Kidney glomerular epithelial cell (primary cell): ENCODE data around the gene LRRC30.
"Not testable (repeated sequence)": the region's sequence is repeated elsewhere in the genome, so short reads cannot be mapped to it uniquely, and the experiment has no call there.

ENCODE experiments used
- DNase-seq: peaks from one replicate; lab custom pipeline; 2025; lab: John Stamatoyannopoulos, UW

The LRRC30 gene

DNA sequence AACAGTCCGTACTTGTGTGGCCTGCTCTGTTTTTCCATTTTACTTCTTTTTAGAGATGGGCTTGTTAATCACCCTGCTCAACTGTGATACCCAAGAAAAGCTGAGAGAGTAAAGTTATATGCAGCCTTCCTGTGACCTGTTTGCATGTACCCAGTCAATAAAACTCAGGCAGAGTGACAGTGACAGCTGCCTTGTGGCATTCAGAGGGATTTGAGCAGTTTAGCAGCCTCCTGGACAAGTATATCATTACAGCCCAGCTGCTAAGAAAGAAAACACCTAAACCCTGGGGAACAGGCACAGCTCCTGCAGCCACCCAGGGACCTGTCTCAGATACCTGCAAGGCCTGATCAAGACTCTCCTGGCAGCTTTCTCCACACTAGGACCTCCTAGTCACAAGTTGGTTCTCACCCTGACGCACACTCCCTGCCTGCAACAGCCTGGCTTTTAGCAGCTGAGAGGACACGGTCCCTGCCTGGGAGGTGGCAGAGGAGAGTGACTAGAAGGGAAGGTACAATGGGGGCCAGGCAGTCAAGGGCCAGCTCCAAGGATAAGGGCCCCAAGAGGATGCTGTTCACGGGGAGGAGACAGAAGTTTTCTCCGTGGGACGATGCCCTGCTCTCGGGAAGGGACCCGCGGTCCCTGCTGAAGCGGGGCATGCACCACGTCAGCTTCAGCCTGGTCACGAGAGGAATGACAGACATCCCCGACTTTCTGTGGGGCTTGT is at the start of gene LRRC30:
Gene LRRC30 (plus strand): TSS at position 464 of the 724 bp plus-strand sequence. CDS start 50 bp downstream, at position 514.
- DNase-seq: no peak

DNA sequence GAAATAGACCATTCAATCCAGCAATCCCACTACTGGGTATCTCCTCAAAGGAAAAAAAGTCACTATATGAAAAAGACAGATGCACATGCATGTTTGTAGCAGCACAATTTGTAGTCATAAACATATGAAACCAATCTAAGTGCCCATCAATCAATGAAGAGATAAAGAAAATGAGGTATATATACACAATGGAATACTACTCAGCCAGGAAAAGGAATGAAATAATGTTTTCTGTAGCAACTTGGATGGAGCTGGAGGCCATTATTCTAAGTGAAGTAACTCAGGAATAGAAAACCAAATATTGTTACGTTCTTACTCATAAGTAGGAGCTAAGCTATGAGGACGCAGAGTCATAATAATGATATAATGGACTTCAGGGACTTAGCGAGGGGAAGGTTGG is 45.2 kb upstream of the LRRC30 start:
- DNase-seq: no peak

DNA sequence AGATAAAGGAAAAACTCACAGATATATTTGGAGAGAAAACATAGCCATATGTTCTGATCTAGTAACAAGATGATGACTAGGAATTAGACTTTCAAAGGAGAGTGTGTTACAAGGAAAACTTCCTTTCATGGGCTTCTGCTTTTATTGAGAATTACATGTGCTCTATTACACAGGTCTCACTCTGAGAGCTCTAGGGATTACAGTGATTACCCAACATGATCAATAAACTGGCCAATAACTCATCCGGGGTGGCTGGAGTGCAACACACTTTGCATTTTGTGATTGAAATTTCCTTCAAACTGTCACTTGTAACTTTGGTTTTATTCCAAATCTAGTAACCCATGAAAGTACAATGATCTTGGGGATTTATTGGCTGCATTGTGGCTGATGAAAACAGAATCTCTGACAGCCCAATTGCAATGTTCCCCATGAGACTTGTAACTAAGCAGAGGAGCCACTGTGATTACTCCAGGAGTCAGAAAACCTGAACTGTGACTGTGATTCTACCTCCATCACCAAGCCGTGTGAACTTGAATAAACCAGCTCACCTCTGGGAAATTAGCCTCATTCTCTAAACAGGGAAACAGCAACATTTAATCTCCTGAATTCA is 40.2 kb upstream of the LRRC30 start:
- no peak for DNase-seq

DNA sequence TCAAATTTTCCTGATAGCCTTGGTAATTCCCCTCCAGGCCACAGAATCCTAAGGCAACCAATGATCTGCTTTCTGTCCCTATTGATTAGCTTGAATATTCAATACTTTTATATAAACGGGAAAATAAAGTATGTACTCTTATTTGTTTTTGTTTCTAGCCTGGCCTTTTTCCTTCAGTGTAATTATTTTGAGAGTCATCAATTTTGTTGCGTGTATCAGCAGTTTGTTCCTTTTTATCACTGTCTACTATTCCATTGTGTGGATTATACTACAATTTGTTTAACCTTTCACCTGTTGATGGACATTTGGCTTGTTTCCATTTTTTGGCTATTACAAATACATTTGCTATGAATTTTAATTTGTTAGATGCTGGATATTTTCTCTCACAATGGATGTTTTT is 39.2 kb upstream of the LRRC30 start:
- DNase-seq: no peak

DNA sequence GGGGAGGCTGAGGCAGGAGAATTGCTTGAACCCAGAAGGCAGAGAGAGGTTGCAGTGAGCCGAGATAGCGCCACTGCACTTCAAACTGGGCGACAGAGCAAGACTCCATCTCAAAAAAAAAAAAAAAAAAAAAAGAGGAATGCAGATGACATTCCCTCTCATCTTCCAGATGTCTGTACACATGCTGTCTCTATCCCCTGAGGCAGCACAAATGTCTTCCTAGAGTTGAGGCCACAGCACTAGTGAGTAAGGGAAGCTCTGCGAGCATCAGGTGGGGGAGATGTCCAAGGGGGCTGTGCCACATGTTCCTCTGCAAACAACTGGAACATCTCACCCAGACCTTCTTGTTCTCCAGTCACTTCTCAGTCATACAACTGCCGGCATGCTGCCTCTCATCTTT is 35.6 kb upstream of the LRRC30 start:
- DNase-seq: no peak

DNA sequence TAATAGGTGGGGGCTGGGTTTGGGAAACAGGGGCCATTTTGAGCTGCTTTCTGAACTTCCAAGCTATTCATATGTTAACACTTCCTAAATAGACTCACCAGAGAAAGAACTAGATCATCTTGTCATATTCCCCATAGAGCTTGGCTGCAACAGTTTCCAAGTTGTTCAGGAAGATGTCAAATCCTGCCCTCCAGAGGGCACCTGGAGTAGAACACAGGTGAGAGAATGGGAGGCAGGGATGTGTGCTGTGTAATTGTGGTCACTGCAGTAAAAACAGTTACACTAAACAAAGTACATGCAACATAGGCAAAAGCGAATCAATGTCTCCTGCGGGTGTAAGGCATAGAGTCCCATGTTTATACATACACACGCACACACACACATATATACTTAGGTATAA is 34.5 kb upstream of the LRRC30 start:
- DNase-seq: no peak

DNA sequence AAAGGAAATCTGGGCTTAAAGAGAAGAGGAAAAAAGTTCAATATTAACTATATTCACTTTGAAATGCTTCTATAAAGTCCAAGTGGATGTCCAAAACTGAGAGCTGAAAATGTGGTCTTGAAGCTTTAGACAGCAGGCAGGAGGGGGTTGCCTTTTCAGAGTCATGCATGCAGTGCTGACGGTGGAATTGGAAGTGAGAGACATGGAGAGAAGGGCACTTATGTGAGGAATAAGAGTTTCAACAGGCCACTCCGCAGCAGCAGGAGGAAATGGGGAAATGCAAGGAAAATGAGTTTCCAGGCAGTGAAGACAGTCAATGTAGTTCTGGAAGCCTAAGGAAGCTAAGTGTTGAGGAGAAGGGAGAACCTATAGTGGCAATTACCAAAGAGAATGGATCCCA is 33.0 kb upstream of the LRRC30 start:
- no peak for DNase-seq

DNA sequence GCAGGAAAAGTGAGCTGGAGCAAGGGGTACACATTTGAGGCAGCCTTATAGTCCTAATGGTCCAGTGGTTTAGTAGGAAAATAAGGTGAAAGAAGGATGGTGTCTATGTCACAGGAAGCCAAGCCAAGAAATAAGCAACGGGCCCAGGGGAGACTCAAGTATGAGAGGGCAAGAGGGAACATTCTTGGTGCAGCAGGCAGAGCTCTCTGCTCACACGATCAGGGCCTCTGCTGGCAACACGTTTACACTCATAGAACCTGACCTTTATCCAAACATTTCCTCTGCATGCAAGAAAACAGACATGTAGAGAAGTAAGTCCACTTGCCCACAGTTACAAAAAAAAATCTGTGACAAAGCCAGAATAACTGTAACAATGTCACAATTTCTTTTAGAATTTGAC is 32.6 kb upstream of the LRRC30 start:
- no peak for DNase-seq

DNA sequence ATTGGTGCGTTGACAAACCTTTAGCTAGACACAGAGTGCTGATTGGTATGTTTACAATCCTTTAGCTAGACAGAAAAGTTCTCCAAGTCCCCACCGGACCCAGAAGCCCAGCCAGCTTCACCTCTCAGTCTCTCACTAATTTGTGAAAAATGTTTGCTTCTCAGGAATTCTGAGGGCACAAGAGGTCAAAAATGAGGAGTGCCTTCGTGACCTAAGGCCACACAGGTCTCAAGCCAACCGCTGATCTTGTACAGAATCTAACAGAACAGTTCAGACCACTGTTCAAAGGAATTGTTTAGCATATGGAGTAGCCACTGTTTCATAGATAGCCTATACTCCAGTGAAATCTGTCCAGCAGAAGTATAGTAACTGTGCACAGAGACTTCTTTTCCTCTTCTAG is 29.8 kb upstream of the LRRC30 start:
- DNase-seq: no peak

DNA sequence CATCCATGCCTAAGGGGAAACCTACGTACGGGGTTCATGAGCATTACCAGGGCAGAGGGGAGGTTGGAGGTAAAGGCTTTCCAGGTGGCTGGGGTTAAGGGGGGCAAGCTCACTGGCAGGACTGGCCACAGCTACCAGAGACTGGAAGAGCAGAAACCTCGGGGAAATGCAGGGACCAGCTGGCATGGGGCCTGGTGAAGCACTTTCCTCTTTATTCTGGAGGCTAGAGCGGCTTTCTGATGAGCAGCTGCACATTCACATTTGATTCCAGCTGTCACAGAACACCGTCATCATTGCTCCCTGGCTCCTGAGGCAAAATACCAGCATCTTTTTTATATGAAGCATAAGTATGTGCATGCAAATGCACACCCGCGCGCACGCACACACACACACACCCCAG is 28.7 kb upstream of the LRRC30 start:
- DNase-seq: no peak

DNA sequence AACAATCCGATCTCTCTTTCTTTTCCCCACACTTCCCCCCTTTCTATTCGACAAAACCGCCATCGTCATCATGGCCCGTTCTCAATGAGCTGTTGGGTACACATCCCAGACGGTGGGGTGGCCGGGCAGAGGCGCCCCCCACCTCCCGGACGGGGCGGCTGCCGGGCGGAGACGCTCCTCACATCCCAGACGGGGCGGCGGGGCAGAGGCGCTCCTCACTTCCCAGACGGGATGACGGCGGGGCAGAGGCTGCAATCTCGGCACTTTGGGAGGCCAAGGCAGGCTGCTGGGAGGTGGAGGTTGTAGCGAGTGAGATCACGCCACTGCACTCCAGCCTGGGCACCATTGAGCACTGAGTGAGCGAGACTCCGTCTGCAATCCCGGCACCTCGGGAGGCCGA is 27.3 kb upstream of the LRRC30 start:
- not testable (repeated sequence) for DNase-seq

DNA sequence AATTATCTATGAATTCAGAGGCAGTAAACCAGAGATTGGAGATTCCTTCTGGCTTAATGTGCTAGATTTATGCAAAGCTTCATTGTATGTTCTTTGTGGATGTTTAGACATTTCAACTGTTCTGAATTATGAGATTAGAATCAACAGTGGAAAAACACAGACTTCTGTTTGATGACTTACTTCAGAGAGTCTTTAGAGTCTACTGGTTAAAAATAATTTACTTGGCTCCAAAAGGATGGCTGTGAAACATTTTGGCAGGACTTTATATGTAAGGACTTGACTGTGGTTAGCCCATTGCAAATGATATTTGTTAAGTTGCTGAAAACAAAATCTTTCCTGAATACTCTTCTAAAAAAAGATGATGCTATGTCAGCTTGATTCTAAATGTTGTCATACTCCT is 25.5 kb upstream of the LRRC30 start:
- no peak for DNase-seq

DNA sequence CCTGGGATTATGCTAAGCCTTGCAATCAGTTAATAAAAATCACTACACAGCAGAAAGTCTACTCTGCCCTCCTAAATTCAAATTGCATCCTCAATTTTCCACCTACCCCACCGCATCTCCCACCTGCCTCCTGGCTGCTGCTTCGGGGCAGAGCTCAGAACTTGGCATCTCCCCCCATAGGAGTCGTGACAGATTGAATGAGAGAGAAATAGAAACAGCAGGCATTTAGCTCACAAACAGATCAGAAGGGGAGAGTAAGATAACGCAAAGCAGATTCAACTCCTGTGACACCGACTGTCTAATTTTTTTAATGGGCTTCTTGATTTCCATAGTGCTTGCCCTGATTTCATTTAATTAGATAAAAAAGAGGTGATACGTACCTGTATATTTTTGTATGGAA is 24.7 kb upstream of the LRRC30 start:
- no peak for DNase-seq

DNA sequence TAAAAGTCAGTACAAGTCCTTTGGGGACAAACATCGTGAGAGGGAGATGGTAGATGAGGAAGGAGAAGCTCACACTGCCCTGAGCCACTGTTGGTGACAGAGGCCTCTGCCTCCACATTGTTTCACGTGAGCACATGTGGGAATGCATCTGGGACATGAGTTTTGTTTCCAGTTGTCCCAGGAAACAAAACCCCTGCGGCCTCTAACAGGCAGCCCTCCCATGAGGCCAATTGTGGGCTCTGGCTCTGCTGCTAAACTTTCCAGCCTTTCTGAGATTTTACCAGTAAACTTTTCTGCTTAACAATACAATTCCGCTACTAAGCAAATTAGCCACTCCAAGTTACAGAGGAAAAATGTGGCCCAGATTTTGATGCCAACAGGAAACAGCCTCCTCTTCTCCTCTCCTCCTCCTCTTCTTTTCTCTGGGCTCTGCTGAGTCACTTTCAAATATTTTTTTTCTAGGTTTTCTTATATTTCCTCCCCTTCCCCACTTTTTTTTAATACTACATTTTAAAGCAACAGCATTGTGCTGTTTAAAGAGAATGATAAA is 23.4 kb upstream of the LRRC30 start:
- DNase-seq: no peak

DNA sequence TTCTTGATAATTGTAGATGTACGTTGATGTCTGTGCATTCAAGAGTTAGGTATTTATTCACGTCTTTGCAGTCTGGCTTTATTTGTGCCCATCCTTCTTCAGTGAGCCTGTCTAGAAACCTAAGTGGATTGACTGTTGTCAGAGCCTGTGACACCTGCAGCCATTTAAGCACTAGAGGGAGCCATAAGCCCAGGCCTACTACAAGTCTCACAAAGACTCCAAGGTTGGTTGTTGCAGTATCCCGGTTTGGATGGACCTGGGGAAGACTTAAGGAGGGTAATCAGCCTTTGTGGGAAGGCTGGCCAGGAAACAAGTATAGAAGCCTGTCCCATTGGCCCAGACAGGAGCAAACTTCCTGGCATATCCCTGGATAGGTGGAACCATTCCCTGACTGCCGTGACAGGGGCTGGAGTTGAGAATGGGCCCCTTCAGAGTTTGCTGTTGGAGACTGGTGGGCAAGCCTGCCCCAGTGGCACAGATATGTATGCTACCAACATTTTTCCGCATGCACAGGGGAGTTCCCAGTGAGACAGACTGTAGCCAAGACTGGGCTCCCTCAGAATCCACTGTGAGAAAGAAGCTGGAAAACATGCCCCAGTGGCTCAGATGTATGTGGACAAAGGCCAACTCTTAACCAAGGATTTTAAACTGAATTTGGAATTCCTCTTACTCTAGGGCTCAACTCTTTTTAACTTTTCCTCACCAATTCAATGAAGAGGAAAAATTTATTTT is 9.3 kb upstream of the LRRC30 start:
- peak; percentile 54 for DNase-seq

DNA sequence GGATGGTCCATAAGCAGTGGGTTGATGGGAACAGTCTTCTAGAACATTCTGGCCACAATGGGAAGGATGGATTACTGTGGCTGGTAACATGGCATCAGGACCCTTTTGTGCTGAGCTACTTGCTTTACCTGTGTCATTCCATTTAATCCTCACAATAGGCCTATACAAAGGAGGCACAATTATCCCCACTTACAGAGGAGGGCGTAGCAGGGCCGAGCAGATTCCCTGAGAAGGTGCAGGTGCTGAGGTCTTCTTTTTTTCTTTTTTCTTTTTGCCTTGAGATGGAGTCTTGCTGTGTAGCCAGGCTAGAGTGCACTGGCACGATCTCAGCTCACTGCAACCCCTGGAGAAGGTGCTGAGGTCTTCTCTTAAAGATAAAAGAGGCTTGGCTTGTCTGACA is 6.7 kb upstream of the LRRC30 start:
- DNase-seq: no peak

DNA sequence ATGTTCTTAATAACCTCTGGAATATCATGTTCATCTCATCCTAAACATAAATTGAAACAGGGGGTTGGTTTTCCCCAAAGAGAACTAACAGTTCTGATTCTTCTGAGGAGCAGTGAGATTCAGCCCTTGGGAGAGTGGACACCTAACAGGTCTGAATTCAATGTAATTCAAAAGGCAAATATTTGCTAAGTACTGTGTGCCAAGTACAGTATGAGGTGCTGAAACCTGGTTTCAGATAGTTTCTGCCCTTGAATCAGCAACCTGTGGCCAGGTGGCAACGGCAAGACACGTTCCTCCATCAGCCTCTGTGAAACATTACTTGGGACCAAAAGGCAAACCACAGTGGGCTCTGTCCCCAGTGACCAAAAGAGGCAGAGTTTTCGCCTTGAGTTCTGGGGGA is 1.3 kb downstream of the LRRC30 start:
- no peak for DNase-seq

DNA sequence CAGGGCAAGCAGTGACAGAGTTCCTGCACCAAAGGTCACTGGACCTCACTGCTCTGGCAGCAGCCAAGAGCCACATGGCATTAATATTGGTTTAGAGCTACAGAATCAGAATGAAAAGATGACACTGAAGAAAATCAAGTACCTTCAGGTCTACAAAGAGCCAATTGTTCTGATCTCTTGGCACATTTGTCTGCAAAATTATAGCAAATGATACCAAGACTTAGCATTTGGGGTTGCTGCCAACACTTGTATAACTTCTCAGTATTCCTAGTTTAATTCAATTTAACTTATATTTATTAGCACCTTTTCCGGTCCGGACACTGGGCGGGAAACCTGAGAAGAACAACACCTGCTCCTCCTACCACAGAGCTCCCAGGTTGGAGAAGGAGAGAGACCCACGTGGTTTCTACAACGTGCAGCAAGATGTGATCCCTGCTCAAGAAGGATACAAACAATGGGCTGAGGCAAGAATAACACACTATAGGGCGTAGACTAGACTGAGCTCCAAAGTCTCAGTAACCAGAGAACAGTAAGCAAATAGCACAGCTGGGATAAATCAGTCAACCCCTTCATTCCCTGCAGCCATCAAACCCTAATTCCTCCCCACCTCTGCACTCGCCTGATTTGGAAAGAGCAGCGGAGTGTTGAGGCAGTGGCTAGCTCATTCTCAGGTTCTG is 2.4 kb downstream of the LRRC30 start:
- no peak for DNase-seq

DNA sequence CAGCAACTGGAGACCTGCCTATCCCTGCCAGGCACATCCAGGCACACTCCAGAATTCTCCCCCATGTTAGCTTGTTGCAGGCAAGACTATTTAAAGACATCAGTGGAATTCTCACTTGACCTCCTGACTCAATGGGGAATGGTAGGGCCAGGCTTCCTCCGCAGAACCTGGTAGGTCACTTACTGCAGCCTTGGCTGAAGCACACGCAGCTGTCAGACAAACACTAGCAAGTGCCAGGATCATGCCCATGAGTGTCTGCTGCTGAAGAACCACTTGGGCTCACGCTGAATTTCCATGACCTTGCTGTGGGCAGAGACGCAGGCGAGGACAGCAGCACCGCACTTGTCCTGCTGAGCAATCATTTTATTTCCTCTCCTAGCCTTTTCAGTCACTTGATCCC is 3.2 kb downstream of the LRRC30 start:
- DNase-seq: no peak

DNA sequence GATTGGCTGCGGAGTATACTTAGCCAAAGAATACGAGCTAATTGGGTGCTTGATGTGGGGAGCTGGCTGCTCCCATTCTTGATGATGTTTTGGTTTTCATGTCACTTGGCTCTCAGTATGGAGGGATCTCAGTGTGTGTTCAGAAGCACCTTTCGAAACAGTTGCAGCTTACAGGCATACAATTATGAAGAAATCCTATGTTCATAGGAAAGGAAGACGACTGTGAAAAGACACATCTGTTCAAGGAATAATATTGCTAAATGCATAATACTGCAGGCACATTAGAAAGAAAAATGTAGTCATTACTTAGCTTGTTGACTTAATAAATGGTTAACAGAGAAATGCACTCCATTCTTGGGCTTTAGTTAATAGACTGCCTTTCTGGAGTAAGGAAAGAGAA is 4.1 kb downstream of the LRRC30 start:
- DNase-seq: no peak

DNA sequence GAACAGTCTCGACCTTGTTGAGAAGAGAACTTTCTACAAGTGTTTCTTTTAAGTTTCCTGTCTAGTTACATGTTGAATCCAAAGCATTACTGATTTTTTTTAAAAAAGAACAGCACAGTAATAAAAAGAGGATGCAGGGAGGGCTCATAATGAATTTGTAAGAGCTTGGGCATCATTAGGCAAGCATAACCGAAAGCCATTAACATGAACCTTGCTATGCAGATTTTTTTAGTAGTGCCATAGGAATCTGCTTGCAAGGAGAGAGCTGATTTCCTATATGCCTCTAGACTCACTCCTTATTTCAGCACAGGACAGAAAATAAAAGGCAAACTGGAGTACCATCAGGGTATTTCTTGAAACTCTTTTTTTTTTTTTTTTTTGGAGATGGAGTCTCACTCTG is 5.2 kb downstream of the LRRC30 start:
- DNase-seq: no peak

DNA sequence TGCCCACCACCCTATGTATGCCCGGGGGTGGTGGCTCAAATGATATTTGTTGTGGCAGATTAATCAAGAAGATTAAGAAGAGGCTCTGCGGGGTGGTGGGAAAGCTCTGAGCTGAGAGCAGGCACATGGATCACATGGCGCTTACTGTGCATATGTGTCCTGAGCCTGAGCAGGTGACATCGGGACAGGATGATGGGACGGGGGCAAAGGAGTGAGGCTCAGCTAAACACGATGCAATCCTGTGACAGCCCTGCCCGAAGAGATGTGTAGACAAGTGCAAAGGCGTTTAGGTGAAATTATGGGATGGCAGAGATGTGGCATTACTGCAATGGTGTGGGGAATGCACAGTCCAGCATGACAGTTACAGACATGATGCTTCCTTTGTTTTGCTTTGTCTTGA is 6.0 kb downstream of the LRRC30 start:
- DNase-seq: no peak
